ACHN (cell line): ENCODE results near the gene RNF157.
"Not testable (repeated sequence)": the region's sequence is repeated elsewhere in the genome, so short reads cannot be mapped to it uniquely, and the experiment has no call there.

Source experiments
- DNase-seq: peaks from one replicate; pipeline ENCODE4 v3.0.0-alpha.2; 2015
- in situ Hi-C: cut with HindIII; loops from 2 replicates; pipeline ENCODE4 v1.10.0; 2017; ENCODE audit warnings: low sequenced_read_pairs, low pct_ligation_motif_present, low pct_unique_long_range_greater_than_20kb

RNF157 gene

GRCh38 chr17:76271669-76272540 is 31.6 kb upstream of the RNF157 start:
- in situ Hi-C loops = no loop called here
- no peak for DNase-seq

- no peak for DNase-seq
- in situ Hi-C loops = no loop called here
Measured at GRCh38 chr17:76270770-76271668, 30.7 kb upstream of the RNF157 start.

DNA sequence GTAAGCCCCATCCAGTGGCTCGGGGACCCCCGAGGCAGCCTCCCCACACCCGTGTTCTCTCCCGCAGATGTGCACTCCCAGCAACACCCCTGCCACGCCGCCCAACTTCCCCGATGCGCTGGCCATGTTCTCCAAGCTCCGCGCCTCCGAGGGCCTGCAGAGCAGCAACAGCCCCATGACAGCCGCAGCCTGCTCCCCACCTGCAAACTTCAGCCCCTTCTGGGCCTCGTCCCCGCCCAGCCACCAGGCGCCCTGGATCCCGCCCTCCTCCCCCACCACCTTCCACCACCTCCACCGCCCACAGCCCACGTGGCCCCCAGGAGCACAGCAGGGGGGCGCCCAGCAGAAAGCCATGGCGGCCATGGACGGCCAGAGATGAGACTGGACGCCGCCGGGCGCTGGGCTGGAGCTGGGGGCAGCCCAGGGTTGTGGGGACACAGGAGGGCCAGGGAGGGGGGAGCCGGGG is 29.9 kb upstream of the RNF157 start:
- in situ Hi-C loops = no loop called here
- DNase-seq = no peak

DNA sequence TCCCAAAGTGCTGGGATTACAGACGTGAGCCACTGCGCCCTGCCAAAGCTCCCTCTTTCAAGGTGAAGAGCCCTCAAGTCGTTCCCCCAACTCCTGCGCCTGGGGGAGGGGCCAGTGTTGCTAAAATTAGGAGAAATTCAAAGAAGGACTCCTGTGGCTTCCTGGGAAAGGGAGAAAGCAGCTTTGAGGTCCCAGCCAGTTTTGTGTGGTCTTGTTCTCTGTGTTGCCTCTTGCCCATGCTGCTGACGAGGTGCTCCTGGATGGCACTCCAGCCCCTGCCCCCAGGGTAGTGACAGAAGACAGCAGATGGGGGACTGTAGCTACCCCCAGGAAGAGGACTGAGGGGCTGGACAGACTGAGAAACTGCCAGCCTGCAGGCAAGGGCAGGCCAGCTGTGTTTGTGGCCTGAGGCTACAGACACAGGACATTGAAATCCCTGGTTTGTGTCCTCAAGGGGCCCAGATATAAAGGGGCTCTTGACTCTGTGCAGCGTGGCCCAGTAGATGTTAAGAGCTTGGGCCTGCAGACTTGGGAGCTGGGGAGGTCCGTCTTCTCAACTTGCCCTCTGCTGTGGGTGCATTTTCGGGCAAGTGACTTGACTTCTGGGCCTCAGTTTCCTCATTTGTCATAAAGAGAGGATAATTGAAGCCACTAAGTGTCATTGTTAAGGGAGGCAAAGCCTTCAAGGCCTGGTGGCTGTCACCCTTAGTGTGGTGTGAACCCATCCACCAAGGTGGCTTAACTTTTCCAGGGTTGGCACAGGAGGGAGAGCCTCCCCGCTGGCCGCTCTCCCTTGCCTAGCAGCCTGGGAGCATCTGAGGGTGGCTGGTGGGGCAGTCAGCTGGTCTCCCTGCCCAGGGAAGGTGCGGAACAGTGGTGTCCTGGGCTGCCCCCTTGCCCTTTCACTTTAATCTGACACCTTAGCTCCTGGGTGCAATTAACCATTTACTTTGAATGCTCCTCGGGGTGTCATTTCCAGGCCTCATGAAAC is 29.0 kb upstream of the RNF157 start:
- DNase-seq = no peak
- in situ Hi-C loops = no loop called here

GRCh38 chr17:76268015-76268749 is 27.9 kb upstream of the RNF157 start:
- DNase-seq = no peak

DNA sequence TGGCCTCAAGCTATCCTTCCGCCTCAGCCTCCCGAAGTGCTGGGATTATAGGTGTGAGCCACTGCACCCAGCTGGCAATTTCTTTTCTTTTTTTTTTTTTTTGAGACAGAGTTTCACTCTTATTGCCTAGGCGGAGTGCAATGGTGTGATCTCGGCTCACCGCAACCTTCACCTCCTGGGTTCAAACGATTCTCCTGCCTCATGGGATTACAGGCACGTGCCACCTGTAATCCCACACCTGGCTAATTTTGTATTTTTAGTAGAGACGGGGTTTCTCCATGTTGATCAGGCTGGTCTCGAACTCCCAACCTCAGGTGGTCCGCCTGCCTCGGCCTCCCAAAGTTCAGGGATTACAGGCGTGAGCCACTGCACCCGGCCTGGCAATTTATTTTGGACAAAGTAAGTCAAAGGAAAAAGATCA is 27.3 kb upstream of the RNF157 start:
- in situ Hi-C loops, DNase-seq: not testable (repeated sequence)

More at GRCh38 chr17:76268015-76268749, 27.9 kb upstream of the RNF157 start:
- in situ Hi-C loops = no loop called here

DNA sequence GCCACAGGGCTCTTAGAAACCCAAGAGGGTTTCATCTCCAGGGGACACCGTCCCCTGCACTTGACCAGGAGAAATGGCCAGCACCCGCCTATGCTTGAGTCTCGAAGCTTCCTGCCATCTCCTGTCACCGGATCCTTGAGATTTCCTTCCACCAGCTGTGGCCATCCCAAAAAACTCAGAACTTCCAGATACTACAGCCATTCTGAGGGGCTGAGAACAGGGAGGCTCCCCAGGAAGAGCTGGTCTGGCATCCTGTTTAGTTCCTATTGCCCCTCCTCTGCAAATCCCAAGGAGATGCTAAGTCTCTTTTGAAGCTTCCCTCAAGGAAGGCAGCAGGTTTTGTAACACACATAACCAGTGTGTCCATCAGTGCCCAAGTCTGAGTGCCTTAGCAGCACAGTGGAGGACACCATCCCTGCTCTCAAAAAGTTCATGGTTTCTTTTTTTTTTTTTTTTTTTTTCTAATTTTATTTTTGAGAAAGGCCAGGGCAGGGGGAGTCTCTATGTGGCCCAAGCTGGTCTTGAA is 26.8 kb upstream of the RNF157 start:
- in situ Hi-C loops = no loop called here
- DNase-seq = no peak

DNA sequence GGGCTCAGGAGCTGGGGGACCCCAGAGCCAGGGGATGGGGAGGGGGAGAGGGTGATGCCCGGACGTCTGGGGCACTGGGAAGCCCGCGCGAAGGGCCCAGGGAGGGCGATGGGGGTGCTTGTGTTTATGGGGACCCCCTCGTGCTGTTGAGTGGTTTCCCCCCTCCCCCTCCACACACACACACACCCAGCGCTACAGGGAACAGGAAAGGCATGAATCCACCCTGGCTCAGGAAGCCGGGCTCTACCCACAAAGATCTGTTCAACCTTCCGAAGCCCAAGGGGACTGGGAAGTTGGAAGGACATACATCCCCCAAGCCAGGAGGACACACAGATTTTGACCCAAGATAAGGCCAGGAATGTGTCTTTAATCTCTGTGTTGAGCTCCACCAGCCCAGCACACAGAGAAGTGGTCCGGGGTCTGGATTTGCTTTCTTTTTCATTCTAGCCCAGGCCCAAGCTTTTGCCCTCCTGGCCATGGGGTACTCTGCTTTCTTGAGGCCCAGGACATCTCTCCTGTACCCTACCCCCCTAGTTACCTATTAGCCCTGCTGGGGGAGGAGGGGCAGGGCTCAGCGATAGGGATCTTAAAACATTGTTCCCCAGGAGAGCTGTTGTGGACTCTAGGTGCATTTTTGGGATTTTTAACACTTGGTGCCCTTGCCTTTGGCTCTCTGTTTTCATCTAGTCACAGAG is 26.1 kb upstream of the RNF157 start:
- in situ Hi-C loops = no loop called here

DNA sequence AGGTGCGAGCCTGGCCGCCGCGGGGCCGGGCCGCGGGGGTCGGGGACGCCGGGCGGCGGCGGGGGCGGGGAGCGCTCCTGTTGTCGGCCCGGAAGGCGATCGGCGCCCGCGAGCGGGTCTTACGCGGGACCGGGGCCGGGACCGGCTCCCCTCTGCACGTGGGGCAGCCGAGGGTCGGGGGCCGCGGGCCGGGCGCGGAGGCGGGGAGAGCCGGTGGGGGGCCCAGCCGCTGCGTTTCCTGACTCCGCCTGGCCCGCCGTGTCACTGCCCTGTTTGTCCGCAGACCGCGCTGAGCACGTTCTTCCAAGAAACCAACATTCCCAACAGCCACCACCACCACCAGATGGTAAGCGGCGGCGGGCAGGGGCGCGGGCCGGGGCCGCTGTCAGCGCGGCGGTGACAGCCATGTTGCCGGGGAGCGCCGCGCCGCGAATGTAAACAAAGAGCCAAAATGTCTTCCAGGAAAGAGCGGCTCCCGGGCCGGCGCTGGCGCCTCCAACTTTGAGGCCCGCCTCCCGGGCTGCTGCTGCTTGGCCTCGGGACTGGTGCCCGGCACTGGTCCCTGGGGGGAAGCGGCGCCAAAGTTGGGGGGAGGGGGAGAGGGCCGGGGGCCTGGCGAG is 25.4 kb upstream of the RNF157 start:
- DNase-seq = peak; percentile 57
- in situ Hi-C loops = no loop called here

More for the DNA sequence above, 26.1 kb upstream of the RNF157 start:
- peak; percentile 22 for DNase-seq

- peak; percentile 99 for DNase-seq
- in situ Hi-C loops = no loop called here
Measured at GRCh38 chr17:76264755-76265623, 24.7 kb upstream of the RNF157 start, which contains the start of gene UBALD2. TSS of gene UBALD2 (plus strand) at chr17:76265348. CDS start at chr17:76265506, 158 bp downstream.

DNA sequence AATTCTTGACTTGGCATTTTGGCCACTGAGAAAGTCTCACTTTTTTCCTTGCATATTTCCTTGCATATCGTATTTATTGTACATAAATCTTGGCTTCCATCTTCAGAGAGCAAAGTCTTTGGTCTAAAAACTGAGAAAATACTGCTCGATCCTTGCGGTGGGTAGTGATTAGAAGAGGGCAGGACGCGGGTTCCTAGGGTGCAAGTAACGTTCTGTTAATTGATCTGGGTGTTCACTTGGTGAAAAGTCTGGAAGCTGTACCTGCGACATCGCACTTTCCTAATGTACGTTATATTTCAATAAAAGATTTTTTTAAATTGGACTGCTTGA is 24.1 kb upstream of the RNF157 start:
- in situ Hi-C loops = no loop called here
- DNase-seq = no peak

GRCh38 chr17:76263896-76264295 is 23.6 kb upstream of the RNF157 start:
- in situ Hi-C loops = no loop called here
- DNase-seq = no peak

GRCh38 chr17:76262732-76263344 is 22.5 kb upstream of the RNF157 start:
- in situ Hi-C loops = no loop called here
- DNase-seq = no peak

- DNase-seq = no peak
- in situ Hi-C loops = no loop called here
Measured at GRCh38 chr17:76261421-76262215, 21.3 kb upstream of the RNF157 start.
